ENCODE measurements around the gene AP2M1.

Gene AP2M1

DNA sequence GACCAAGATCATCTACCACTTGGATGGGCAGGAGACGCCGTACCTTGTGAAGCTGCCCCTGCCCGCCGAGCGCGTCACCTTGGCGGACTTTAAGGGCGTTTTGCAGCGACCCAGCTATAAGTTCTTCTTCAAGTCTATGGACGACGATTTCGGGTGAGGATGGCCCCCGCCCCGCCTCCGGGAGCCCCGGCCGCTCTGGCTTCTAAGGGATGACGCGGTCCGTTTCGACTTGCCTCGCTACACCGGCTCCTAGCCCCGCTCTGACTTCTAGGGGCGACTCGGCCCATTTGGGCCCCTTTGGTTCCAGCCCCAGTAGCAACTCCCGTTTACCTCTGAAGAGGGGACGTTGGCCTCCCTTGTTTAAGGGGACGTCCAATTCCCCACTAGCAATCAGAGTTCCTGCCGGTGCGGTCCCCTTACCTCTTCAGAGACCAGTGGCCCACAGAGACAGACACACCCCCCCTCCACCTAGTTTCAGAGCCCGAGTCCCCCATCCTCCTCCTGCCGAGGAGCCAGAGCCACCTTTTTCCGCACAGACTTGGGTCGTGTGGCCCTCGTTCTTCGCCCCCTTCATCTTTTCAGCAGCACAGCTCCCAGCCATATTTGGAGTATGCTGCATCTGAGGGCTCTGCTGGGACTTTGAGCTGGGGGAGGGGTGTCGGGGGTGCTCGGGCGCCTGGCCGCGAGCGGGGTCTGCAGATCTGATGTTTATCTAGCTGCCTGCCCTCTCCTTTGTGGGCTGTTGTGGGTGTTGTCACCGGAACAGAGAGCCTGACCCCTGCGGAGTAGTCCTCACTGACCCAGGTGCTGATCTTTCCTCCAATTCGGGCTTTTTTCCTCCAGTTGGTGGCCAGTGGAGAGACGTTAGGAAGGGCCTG lies 18.8 kb upstream of the AP2M1 start:
- H3K4me2 ChIP-seq (ENCODE audit: low read length), result peak overlapping the region; percentile 96
- H3K27ac ChIP-seq, result peak overlapping the region; percentile 68
- peak overlapping the region; percentile 69 for H2AFZ ChIP-seq
- peaks cover 41% of the 10 kb centered on the region for H3K79me2 ChIP-seq
- H3K9ac ChIP-seq, result peak overlapping the region; percentile 78
- TF ChIP-seq, protein P1, sequence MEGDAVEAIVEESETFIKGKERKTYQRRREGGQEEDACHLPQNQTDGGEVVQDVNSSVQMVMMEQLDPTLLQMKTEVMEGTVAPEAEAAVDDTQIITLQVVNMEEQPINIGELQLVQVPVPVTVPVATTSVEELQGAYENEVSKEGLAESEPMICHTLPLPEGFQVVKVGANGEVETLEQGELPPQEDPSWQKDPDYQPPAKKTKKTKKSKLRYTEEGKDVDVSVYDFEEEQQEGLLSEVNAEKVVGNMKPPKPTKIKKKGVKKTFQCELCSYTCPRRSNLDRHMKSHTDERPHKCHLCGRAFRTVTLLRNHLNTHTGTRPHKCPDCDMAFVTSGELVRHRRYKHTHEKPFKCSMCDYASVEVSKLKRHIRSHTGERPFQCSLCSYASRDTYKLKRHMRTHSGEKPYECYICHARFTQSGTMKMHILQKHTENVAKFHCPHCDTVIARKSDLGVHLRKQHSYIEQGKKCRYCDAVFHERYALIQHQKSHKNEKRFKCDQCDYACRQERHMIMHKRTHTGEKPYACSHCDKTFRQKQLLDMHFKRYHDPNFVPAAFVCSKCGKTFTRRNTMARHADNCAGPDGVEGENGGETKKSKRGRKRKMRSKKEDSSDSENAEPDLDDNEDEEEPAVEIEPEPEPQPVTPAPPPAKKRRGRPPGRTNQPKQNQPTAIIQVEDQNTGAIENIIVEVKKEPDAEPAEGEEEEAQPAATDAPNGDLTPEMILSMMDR (IDR thresholded peaks at IDR 0.05), result no peak
- no peaks in the 10 kb centered on the region for H3K9me3 ChIP-seq (ENCODE audit: control insufficient read depth, low read length)
- no peaks in the 10 kb centered on the region for H3K27me3 ChIP-seq (ENCODE audit: control insufficient read depth, insufficient read depth, low read length)
- H3K4me3 ChIP-seq (ENCODE audit: low read depth, low read length), result peak overlapping the region; percentile 93
- peaks cover 17% of the 10 kb centered on the region for H3K4me1 ChIP-seq
- no peaks in the 10 kb centered on the region for H3K36me3 ChIP-seq (ENCODE audit: control insufficient read depth, insufficient read depth, low read length)

DNA sequence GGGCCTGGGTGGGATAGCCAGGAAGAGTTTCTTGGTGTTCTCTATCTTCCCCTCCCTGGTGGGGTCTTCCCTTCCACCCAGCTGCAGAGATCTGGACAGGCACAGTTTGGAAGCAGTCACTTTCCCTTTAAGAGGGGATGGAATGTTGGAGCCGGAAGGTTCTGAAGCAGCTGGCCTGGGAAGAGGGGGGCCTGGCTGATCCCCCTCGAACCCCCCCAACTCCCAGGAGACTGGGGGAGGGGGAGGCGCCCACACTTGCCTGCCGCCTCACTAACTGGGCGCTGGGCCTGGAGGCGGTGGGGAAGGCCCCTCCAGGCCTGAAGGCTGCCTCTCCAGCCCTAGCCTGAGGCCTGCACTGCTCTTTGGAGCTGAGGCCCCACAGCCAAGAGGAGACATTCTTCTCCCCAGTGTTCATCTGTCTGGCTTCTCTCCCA lies 18.1 kb upstream of the AP2M1 start:
- H3K27me3 ChIP-seq (ENCODE audit: control insufficient read depth, insufficient read depth, low read length), result no peaks in the 10 kb centered on the region
- H3K4me3 ChIP-seq (ENCODE audit: low read depth, low read length), result peak overlapping the region; percentile 93
- TF ChIP-seq, protein P1 (IDR thresholded peaks at IDR 0.05), result no peak
- H3K79me2 ChIP-seq, result peaks cover 47% of the 10 kb centered on the region
- H3K36me3 ChIP-seq (ENCODE audit: control insufficient read depth, insufficient read depth, low read length), result no peaks in the 10 kb centered on the region
- peak overlapping the region; percentile 96 for H3K4me2 ChIP-seq (ENCODE audit: low read length)
- peaks cover 18% of the 10 kb centered on the region for H3K4me1 ChIP-seq
- peak overlapping the region; percentile 69 for H2AFZ ChIP-seq
- H3K27ac ChIP-seq, result peak overlapping the region; percentile 68
- no peak overlapping the region for H3K9ac ChIP-seq
- H3K9me3 ChIP-seq (ENCODE audit: control insufficient read depth, low read length), result no peaks in the 10 kb centered on the region

DNA sequence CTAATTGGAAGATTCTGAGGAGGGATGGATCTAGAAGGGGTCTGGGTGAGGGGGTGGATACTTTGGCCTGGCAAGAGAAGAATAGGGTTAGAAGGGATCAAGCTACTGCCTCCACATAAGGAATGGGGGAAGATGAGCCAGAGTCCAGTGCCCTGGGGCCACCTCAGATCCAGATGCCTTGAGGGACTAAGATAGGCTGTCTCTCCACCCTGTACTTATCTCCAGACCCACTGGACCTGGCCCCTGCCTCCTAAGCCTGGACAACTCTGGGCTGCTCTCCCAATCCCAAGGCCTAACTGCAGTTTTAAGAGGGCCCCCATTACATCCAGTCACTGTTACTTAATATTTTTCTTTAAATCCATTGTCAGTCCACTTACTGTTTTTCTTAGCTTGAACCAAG lies 17.4 kb upstream of the AP2M1 start:
- H3K4me3 ChIP-seq (ENCODE audit: low read depth, low read length), result peak overlapping the region; percentile 93
- no peak overlapping the region for H3K9ac ChIP-seq
- peaks cover 18% of the 10 kb centered on the region for H3K4me1 ChIP-seq
- H3K4me2 ChIP-seq (ENCODE audit: low read length), result peak overlapping the region; percentile 96
- no peaks in the 10 kb centered on the region for H3K27me3 ChIP-seq (ENCODE audit: control insufficient read depth, insufficient read depth, low read length)
- TF ChIP-seq, protein P1 (IDR thresholded peaks at IDR 0.05), result no peak
- H3K9me3 ChIP-seq (ENCODE audit: control insufficient read depth, low read length), result no peaks in the 10 kb centered on the region
- H2AFZ ChIP-seq, result no peak overlapping the region
- peaks cover 53% of the 10 kb centered on the region for H3K79me2 ChIP-seq
- peak overlapping the region; percentile 68 for H3K27ac ChIP-seq
- H3K36me3 ChIP-seq (ENCODE audit: control insufficient read depth, insufficient read depth, low read length), result no peaks in the 10 kb centered on the region

DNA sequence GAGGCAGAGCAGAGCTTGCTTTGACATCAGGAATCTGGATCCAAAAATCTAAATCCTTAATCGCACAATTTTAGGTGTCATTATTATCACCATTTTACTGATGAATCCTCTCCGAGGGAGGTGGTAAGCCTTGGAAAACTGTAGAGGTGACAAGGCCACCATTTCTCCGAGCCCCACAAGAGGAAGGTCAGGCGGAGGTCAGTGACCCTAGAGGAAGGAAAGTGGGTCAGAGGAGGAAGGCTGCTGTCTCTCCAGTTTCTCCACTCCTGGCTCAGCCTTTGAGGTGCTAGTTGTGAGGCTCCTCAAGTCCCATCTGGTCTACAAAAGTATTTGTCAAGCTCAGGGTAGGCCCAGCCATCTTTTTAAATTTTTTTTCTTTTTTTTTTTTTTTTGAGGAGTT lies 16.3 kb upstream of the AP2M1 start:
- Histone ChIP-seq H3K4me3 (ENCODE audit: low read depth, low read length) (no peak overlapping the region), H3K27ac (no peak overlapping the region), H3K4me1 (peaks cover 18% of the 10 kb centered on the region), H3K4me2 (ENCODE audit: low read length) (no peak overlapping the region), H3K9me3 (ENCODE audit: control insufficient read depth, low read length) (no peaks in the 10 kb centered on the region), H3K36me3 (ENCODE audit: control insufficient read depth, insufficient read depth, low read length) (no peaks in the 10 kb centered on the region), H3K9ac (no peak overlapping the region), H2AFZ (no peak overlapping the region), H3K27me3 (ENCODE audit: control insufficient read depth, insufficient read depth, low read length) (no peaks in the 10 kb centered on the region), H3K79me2 (peaks cover 63% of the 10 kb centered on the region)
- TF ChIP-seq, protein P1 (IDR thresholded peaks at IDR 0.05), result no peak

Data from parathyroid adenoma (tissue), 2 donors.